HCT116 (cell line): Measurements from ENCODE around the gene CYP11A1.

Experiments
- ATF3 ChIP-seq: IDR thresholded peaks from 2 replicates; pipeline ENCODE4 v1.6.1; 2012
- EZH2 ChIP-seq: fragments of 200-600 bp; sonication (generic); IDR thresholded peaks from 2 replicates; pipeline ENCODE4 v1.6.1; 2017; ENCODE audit warnings: antibody characterized with exemption, mixed run types
- POLR2A ChIP-seq: IDR thresholded peaks from 2 replicates; pipeline ENCODE4 v1.7.0; 2011; ENCODE audit warnings: borderline replicate concordance; ENCODE audit not compliant: insufficient read depth, insufficient read length; ENCODE audit errors: extremely low read depth
- POLR2AphosphoS5 ChIP-seq: IDR thresholded peaks from 2 replicates; pipeline ENCODE4 v1.6.1; 2011; ENCODE audit warnings: mild to moderate bottlenecking, low read depth, low read length, moderate library complexity
- SIN3A ChIP-seq: IDR thresholded peaks from 2 replicates; pipeline ENCODE4 v1.6.1; 2012; ENCODE audit warnings: low read depth
- SP1 ChIP-seq: IDR thresholded peaks from 2 replicates; pipeline ENCODE4 v1.6.1; 2012; ENCODE audit warnings: low read depth
- TF ChIP-seq, protein P1 (sequence below), 3 experiments: fragments of 200-600 bp in 1 of 3; sonication (generic) in 1 of 3; IDR thresholded peaks in 2 of 3; conservative IDR thresholded peaks in 1 of 3; 2 replicates each; pipeline ENCODE4 v1.5.1; 2012 to 2017; ENCODE audit warnings: low read depth in 2 of 3, low read length in 2 of 3, antibody characterized with exemption in 1 of 3, borderline replicate concordance in 1 of 3, control low read depth in 1 of 3, mild to moderate bottlenecking in 1 of 3, mixed read lengths in 1 of 3, mixed run types in 1 of 3, moderate library complexity in 1 of 3; ENCODE audit not compliant: insufficient read depth in 1 of 3

DNA sequence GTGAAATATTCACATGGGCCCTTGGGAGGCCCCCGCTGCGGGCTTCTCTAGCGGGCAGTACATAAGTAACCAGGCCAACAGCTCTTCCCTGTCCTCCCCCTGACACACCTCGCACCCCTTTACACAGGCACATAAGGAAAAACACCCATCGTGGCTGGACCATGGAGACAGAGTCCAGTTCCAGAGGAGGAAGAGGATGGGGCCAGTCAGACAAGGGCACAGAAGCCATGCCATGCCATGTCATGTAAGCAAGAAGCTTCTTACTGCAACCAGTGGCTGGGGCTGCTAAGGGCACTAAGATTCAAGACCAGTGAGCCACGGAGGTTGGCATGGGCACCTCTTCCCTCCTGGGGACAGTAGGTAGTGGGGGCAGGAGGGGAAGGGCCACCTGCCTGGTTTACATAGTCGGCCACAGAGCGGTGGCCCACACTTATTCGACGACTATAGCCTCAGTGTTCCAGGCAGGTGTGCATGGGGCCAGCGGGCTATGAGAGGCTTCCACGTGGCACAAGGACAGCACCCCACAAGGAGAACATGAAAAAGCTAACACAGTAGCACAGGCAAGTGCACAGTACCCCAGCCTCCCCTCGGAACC, 5.7 kb upstream of the CYP11A1 start:
- TF ChIP-seq EZH2 = no peak
- TF ChIP-seq, protein P1, sequence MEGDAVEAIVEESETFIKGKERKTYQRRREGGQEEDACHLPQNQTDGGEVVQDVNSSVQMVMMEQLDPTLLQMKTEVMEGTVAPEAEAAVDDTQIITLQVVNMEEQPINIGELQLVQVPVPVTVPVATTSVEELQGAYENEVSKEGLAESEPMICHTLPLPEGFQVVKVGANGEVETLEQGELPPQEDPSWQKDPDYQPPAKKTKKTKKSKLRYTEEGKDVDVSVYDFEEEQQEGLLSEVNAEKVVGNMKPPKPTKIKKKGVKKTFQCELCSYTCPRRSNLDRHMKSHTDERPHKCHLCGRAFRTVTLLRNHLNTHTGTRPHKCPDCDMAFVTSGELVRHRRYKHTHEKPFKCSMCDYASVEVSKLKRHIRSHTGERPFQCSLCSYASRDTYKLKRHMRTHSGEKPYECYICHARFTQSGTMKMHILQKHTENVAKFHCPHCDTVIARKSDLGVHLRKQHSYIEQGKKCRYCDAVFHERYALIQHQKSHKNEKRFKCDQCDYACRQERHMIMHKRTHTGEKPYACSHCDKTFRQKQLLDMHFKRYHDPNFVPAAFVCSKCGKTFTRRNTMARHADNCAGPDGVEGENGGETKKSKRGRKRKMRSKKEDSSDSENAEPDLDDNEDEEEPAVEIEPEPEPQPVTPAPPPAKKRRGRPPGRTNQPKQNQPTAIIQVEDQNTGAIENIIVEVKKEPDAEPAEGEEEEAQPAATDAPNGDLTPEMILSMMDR (IDR thresholded peaks at IDR 0.05 in 2 of 3, conservative IDR thresholded peaks at IDR 0.05 in 1 of 3; ENCODE audit: borderline replicate concordance in 1 of 3, insufficient read depth in 1 of 3, low read depth in 2 of 3, low read length in 2 of 3) = no peak
- no peak for TF ChIP-seq POLR2A
- no peak for TF ChIP-seq SP1
- TF ChIP-seq ATF3 = no peak
- no peak for TF ChIP-seq SIN3A
- no peak for TF ChIP-seq POLR2AphosphoS5
